HG03558 (cell line): ENCODE measurements around the gene OPRL1.

Experiments
- ATAC-seq: cut with Tn5 transposase; IDR thresholded peaks from one replicate; pipeline ENCODE4 v1.9.1; 2021; ENCODE audit warnings: moderate number of reproducible peaks; ENCODE audit not compliant: unreplicated experiment; ENCODE audit errors: extremely low read depth

The OPRL1 gene

GRCh38 chr20:64100946-64101688, 21.2 kb downstream of the OPRL1 start:
- no peak for ATAC-seq

- no peak for ATAC-seq
These were observed 22.1 kb downstream of the OPRL1 start for GRCh38 chr20:64101731-64102621.

- no peak for ATAC-seq
These were observed 22.9 kb downstream of the OPRL1 start for GRCh38 chr20:64102647-64103354.

GRCh38 chr20:64103871-64104666, 24.2 kb downstream of the OPRL1 start:
- ATAC-seq = no peak

GRCh38 chr20:64104667-64105451, 25.0 kb downstream of the OPRL1 start:
- no peak for ATAC-seq

- no peak for ATAC-seq
These were observed 26.1 kb downstream of the OPRL1 start for GRCh38 chr20:64105846-64106434.

- no peak for ATAC-seq
These were observed 26.6 kb downstream of the OPRL1 start for GRCh38 chr20:64106435-64106961.

- no peak for ATAC-seq
These were observed 27.3 kb downstream of the OPRL1 start, which contains the start of gene NPBWR2 for GRCh38 chr20:64106981-64107735. NPBWR2 (minus strand) TSS chr20:64107565; CDS start chr20:64106831, 734 bp downstream.

GRCh38 chr20:64107736-64108457, 28.0 kb downstream of the OPRL1 start:
- ATAC-seq = no peak

- no peak for ATAC-seq
These were observed 29.1 kb downstream of the OPRL1 start for GRCh38 chr20:64108731-64109681.

- ATAC-seq = no peak
These were observed 30.0 kb downstream of the OPRL1 start for GRCh38 chr20:64109831-64110391.

- ATAC-seq = no peak
These were observed 30.7 kb downstream of the OPRL1 start for GRCh38 chr20:64110411-64111068.

GRCh38 chr20:64111841-64112641, 32.2 kb downstream of the OPRL1 start:
- ATAC-seq = no peak

GRCh38 chr20:64112691-64113443, 33.0 kb downstream of the OPRL1 start:
- ATAC-seq = no peak
